Esophagus squamous epithelium (tissue), 5 donors: ENCODE data around the gene RMND5A. TPM values are rescaled to one million over a fixed set of nuclear protein-coding genes. Genes with fewer than 3 reads are reported as not detected.

Experiments
- DNase-seq: peaks from one replicate; lab custom pipeline; 2025; lab: John Stamatoyannopoulos, UW
- H3K27ac ChIP-seq, 4 donors: fragments of 200-600 bp; sonication (generic); one replicate each; pipeline ENCODE4 v1.5.1; 2016 to 2019; ENCODE audit warnings: mild to moderate bottlenecking in 1 of 4
- H3K27me3 ChIP-seq, 4 donors: fragments of 200-600 bp; sonication (generic); 1 replicate in 3 of 4; 2 replicates in 1 of 4; pipeline versions ENCODE4 v1.5.1 to v1.6.0; 2017 to 2021; ENCODE audit warnings: antibody characterized with exemption in 1 of 4
- H3K36me3 ChIP-seq, 3 donors: fragments of 200-600 bp; sonication (generic); one replicate each; pipeline ENCODE4 v1.5.1; 2016 to 2019
- H3K4me1 ChIP-seq, 3 donors: fragments of 200-600 bp; sonication (generic); one replicate each; pipeline ENCODE4 v1.5.1; 2017 to 2019
- H3K4me3 ChIP-seq, 4 donors: fragments of 200-600 bp; sonication (generic); 1 replicate in 3 of 4; 2 replicates in 1 of 4; pipeline ENCODE4 v1.5.1; 2016 to 2019; ENCODE audit warnings: mild to moderate bottlenecking in 2 of 4, moderate library complexity in 1 of 4
- H3K9me3 ChIP-seq, 3 donors: fragments of 200-600 bp; sonication (generic); one replicate each; pipeline ENCODE4 v1.5.1; 2016 to 2019
- POLR2A ChIP-seq, 4 donors: fragments of 450-650 bp; IDR thresholded peaks; one replicate each; pipeline ENCODE4 v1.6.1; 2017; ENCODE audit warnings: antibody characterized with exemption in 4 of 4, mild to moderate bottlenecking in 4 of 4, moderate library complexity in 3 of 4
- WGBS, 2 donors: methylation state at CpG; one replicate each; pipeline ENCODE4 v1.1.5; 2018; 5-methylcytosine and 5-hydroxymethylcytosine counted together
- intact Hi-C: fragments of 100-400 bp; cut with DNase I; formaldehyde crosslinking; loops from one replicate; pipeline ENCODE4 v1.15.0; 2022
- total RNA-seq, 4 donors: library from RNA; depleted of rRNA; stranded (reverse); fragments of >200 nt; gene quantifications; one replicate each; pipeline ENCODE4 v1.1.0, GENCODE V29; 2016
- TF ChIP-seq, protein P1 (sequence below), 6 experiments: fragments of 450-650 bp in 4 of 6; fragments of 200-600 bp in 2 of 6; sonication (generic) in 2 of 6; IDR thresholded peaks; one replicate each; pipeline ENCODE4 v1.5.1; 2016 to 2019; ENCODE audit warnings: antibody characterized with exemption in 6 of 6, mild to moderate bottlenecking in 4 of 6, moderate library complexity in 4 of 6
- donor health status: DM: yes; HTN: yes; CAD: no.

The RMND5A gene
- total RNA-seq, 4 donors from 2014 or later: 36.0 to 65.4 (median 48.7) TPM

DNA sequence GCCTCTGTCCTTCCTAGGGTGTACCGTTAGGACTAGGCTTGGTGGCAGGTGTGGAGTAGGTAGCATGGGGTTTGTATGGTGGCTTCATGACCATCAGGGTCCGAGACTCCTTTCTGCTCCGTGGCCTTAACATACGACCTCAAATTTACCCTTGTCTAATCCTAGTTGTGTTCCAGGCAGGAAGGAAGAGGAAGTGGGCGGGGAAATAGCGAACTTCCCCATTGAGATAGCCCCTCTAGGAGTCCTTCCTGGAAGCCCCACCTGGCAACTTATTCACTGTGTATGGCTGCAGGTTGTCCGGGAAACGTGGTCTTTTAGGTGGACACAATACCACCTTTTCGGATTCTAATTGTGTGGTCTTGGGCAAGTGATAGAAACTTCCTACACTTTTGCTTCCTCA lies 61.3 kb downstream of the RMND5A start:
- peaks cover 0 to 19% (median 0%) of the 10 kb centered on the region in 3 donors for H3K36me3 ChIP-seq
- TF ChIP-seq POLR2A (IDR thresholded peaks at IDR 0.05): no peak
- no peak for DNase-seq
- WGBS, 2 donors: 69 to 74% methylated on average over 9 of the region's 9 CpGs
- H3K27me3 ChIP-seq: peaks cover 0 to 11% (median 0%) of the 10 kb centered on the region in 4 donors
- no peak overlapping the region for H3K27ac ChIP-seq
- H3K9me3 ChIP-seq: no peaks in the 10 kb centered on the region
- H3K4me1 ChIP-seq: no peaks in the 10 kb centered on the region
- H3K4me3 ChIP-seq: no peak overlapping the region
- intact Hi-C loops: no loop called here

DNA sequence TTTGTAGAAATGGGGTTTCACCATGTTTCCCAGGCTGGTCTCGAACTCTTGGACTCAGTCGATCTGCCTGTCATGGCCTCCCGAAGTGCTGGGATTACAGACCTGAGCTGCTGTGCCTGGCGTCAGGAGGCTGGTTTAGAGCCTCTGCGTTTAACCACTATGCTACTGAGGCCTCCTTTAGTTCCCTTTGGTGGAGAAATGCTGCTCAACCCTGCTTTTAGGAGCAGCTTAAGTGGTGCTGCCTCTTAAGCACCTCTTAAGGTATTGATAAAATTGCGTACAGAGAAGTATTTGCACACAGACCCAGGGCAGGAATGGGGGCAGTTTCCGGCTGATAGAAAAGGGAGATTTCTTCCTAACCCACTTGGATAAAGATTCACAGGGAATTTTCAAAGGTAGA lies 62.7 kb downstream of the RMND5A start:
- DNase-seq: no peak
- intact Hi-C loops: no loop called here
- TF ChIP-seq, protein P1, sequence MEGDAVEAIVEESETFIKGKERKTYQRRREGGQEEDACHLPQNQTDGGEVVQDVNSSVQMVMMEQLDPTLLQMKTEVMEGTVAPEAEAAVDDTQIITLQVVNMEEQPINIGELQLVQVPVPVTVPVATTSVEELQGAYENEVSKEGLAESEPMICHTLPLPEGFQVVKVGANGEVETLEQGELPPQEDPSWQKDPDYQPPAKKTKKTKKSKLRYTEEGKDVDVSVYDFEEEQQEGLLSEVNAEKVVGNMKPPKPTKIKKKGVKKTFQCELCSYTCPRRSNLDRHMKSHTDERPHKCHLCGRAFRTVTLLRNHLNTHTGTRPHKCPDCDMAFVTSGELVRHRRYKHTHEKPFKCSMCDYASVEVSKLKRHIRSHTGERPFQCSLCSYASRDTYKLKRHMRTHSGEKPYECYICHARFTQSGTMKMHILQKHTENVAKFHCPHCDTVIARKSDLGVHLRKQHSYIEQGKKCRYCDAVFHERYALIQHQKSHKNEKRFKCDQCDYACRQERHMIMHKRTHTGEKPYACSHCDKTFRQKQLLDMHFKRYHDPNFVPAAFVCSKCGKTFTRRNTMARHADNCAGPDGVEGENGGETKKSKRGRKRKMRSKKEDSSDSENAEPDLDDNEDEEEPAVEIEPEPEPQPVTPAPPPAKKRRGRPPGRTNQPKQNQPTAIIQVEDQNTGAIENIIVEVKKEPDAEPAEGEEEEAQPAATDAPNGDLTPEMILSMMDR (IDR thresholded peaks at IDR 0.05): no peak
- TF ChIP-seq POLR2A (IDR thresholded peaks at IDR 0.05): no peak
- Histone ChIP-seq H3K9me3 (no peaks in the 10 kb centered on the region), H3K4me3 (no peak overlapping the region), H3K27me3 (peaks cover 0 to 22% (median 0%) of the 10 kb centered on the region in 4 donors), H3K27ac (no peak overlapping the region), H3K4me1 (no peaks in the 10 kb centered on the region), H3K36me3 (peaks cover 0 to 5% (median 0%) of the 10 kb centered on the region in 3 donors)
- 85 to 91% methylated on average over 7 of the region's 7 CpGs for WGBS, 2 donors

DNA sequence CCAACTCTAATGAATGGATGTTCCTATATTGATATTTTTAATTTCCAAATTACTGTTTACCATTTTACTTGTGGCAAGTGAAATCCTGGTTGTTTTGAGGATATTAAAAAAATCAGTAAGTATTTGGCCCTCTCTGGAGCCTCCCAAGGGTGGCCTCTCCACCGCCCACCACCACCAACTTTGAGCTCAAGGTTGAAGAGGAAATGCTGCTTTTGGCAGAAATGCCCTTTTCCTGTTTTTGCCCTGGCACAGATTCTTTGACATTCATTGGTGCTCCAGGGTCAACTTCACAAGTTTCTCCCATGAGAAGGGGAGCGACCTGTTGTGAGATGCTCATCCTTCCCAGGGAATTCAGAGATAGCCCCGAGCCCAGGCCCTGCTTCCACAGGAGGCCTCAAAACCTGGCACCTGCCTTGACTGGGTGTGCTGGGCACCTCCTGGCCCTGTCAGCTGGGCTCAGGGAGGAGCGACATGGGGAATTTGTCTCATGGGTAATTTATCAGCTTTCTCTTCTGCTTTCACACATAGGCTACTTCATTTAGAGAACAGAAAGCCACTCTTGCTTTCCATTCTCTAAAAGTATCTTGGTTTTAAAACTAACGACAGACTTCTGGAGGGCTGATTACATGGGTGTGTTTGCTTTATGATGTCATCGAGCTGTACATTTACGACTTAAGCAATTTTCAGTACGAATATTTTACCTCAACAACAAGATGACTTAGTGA lies 63.7 kb downstream of the RMND5A start:
- Histone ChIP-seq H3K9me3 (no peaks in the 10 kb centered on the region), H3K36me3 (no peaks in the 10 kb centered on the region), H3K4me3 (no peak overlapping the region), H3K27ac (no peak overlapping the region), H3K27me3 (peaks cover 0 to 32% (median 1%) of the 10 kb centered on the region in 4 donors), H3K4me1 (peaks cover under 1 to 8% (median 2%) of the 10 kb centered on the region in 3 donors)
- intact Hi-C loops: no loop called here
- TF ChIP-seq, protein P1 (IDR thresholded peaks at IDR 0.05): no peak
- TF ChIP-seq POLR2A (IDR thresholded peaks at IDR 0.05): no peak
- no peak for DNase-seq
- 61 to 65% methylated on average over 7 to 8 of the region's 8 CpGs for WGBS, 2 donors

DNA sequence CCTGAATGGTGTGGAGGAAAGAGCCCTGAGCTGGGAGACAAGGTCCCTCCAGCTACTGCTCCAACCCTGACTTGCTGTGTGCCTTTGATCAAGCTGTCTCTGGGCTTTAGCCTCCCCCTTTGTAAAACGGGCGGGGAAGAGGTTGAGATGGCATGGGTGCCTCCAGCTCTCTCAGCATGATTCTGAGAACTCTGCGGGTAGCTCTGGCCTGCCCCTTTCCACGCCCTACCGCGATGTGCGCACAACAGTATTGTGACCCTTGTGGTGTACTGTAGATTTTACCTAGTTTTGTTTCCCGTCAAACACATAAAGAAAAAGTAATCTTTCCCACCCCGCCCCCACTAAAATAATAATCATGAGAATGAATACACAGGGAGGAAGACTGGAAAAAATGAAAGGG lies 65.4 kb downstream of the RMND5A start:
- peaks cover 9 to 49% (median 15%) of the 10 kb centered on the region in 4 donors for H3K27me3 ChIP-seq
- intact Hi-C loops: no loop called here
- H3K4me1 ChIP-seq: peaks cover 13 to 24% (median 17%) of the 10 kb centered on the region in 3 donors
- 77 to 88% methylated on average over 4 to 9 of the region's 9 CpGs for whole genome bisulfite sequencing, 2 donors
- no peak for DNase-seq
- TF ChIP-seq, protein P1 (IDR thresholded peaks at IDR 0.05): no peak
- no peak for TF ChIP-seq POLR2A (IDR thresholded peaks at IDR 0.05)
- H3K27ac ChIP-seq: peak overlapping the region in 1 of 4 donors; percentile 55
- no peaks in the 10 kb centered on the region for H3K36me3 ChIP-seq
- H3K9me3 ChIP-seq: no peaks in the 10 kb centered on the region
- H3K4me3 ChIP-seq: no peak overlapping the region

DNA sequence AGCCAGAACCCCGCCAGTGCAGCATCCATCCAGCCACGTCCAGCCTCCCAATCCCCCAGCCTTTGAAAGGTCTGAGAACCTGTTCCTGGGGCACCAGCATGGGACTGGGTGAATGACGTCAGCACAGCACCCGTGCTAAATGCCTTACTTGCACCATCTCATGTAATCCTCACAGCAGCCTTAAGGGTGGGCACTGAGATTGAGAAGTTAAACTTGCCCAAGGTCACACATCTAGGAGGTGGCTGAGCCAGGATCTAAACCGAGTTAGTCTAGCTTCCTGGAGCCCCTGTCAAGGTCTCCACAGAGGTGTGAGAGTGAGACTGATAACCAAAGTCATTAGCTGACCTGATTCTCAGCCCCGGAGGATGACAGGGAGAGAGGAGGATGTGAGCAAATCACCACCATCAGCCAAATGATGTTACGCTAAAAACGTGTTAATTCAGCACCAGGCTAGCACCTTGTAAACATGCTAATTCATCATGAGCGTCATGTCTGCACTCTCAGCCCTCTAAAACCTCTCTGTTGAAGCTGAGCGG lies 66.0 kb downstream of the RMND5A start:
- H3K9me3 ChIP-seq: no peaks in the 10 kb centered on the region
- H3K36me3 ChIP-seq: no peaks in the 10 kb centered on the region
- H3K4me1 ChIP-seq: peaks cover 13 to 31% (median 23%) of the 10 kb centered on the region in 3 donors
- 47 to 62% methylated on average over 8 to 9 of the region's 10 CpGs for WGBS, 2 donors
- H3K27me3 ChIP-seq: peaks cover 16 to 55% (median 21%) of the 10 kb centered on the region in 4 donors
- intact Hi-C loops: no loop called here
- no peak for DNase-seq
- TF ChIP-seq, protein P1 (IDR thresholded peaks at IDR 0.05): no peak
- no peak for TF ChIP-seq POLR2A (IDR thresholded peaks at IDR 0.05)
- no peak overlapping the region for H3K4me3 ChIP-seq
- peak overlapping the region in 1 of 4 donors; percentile 55 for H3K27ac ChIP-seq
